Ishikawa (cell line): Measurements from ENCODE around the gene MT1E.

Experiments
- CEBPB ChIP-seq: IDR thresholded peaks from 2 replicates; pipeline ENCODE4 v1.6.1; 2012
- CREB1 ChIP-seq: IDR thresholded peaks from 2 replicates; pipeline ENCODE4 v1.6.1; 2012; ENCODE audit warnings: low read depth
- EGR1 ChIP-seq: IDR thresholded peaks from 2 replicates; pipeline ENCODE4 v1.6.1; 2012
- EP300 ChIP-seq: IDR thresholded peaks from 2 replicates; pipeline ENCODE4 v1.6.1; 2012; ENCODE audit warnings: borderline replicate concordance
- FOXM1 ChIP-seq: IDR thresholded peaks from 2 replicates; pipeline ENCODE4 v1.6.1; 2012; ENCODE audit warnings: low read depth, borderline replicate concordance
- NFIC ChIP-seq: IDR thresholded peaks from 2 replicates; pipeline ENCODE4 v1.6.1; 2012
- RAD21 ChIP-seq: IDR thresholded peaks from 2 replicates; pipeline ENCODE4 v1.6.1; 2012; ENCODE audit warnings: low read depth
- REST ChIP-seq: IDR thresholded peaks from 2 replicates; pipeline ENCODE4 v1.6.1; 2012; ENCODE audit warnings: low read depth, mild to moderate bottlenecking
- TAF1 ChIP-seq: IDR thresholded peaks from 2 replicates; pipeline ENCODE4 v1.6.1; 2012; ENCODE audit warnings: low read depth, mild to moderate bottlenecking
- TCF12 ChIP-seq: IDR thresholded peaks from 2 replicates; pipeline ENCODE4 v1.6.1; 2012; ENCODE audit warnings: low read depth
- TEAD4 ChIP-seq: IDR thresholded peaks from 2 replicates; pipeline ENCODE4 v1.6.1; 2012
- USF1 ChIP-seq: IDR thresholded peaks from 2 replicates; pipeline ENCODE4 v1.6.1; 2012
- YY1 ChIP-seq: IDR thresholded peaks from 2 replicates; pipeline ENCODE4 v1.6.1; 2012; ENCODE audit warnings: low read depth
- ZBTB7A ChIP-seq: IDR thresholded peaks from 2 replicates; pipeline ENCODE4 v1.6.1; 2012; ENCODE audit warnings: low read depth
- TF ChIP-seq, protein P1 (sequence below): IDR thresholded peaks from 2 replicates; pipeline ENCODE4 v1.6.1; 2012

The MT1E gene

DNA sequence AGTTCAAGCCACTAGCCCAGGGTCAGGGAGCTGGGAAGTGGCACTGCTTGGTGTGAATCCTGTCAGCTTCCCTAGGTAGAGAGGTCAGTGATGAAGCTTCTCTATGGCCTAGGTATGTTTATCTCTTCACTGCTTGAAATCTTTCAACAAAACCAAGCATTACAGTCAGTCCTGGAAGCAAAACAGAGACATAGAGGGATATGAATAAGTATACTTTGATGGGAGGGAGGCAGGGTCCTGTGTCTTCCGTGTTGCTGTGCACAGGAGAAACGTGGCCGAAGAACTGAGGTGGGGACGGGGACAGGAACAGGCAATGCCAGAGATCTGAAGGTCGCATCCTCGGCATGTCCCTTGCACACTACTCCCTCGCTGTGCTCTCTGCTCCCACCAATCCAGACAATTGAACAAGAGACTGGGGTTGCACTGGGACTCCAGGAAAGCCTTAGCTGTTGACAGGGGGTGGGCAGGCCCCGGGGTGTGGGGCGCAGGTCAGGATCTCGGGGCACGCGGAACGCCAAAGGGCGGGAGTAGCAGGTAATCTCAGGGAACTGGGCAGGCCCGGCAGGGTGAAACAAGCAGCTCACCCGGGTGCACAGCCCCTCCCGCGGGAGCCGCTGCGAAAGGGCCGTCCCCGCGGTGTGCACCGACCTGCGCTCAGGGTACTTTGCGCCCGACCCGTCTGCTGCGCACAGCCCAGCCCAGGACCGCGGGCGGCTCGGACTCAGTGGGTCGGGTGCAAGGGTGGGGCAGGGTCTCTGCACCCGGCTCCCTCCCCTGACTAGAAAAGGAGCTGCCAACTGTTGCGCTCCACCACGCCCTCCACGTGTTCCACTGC lies 43.6 kb downstream of the MT1E start, which contains the start of gene MT1H:
Gene MT1H (plus strand): TSS at position 810 of the 835 bp plus-strand sequence. CDS start 71 bp downstream, outside the sequence.
- TF ChIP-seq CREB1 = no peak
- TF ChIP-seq TAF1 = no peak
- TF ChIP-seq REST = no peak
- TF ChIP-seq, protein P1, sequence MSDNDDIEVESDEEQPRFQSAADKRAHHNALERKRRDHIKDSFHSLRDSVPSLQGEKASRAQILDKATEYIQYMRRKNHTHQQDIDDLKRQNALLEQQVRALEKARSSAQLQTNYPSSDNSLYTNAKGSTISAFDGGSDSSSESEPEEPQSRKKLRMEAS = no peak
- TF ChIP-seq USF1 = no peak
- no peak for TF ChIP-seq TEAD4
- TF ChIP-seq YY1 = no peak
- TF ChIP-seq EP300 = no peak
- no peak for TF ChIP-seq NFIC
- TF ChIP-seq RAD21 = no peak
- no peak for TF ChIP-seq ZBTB7A
- no peak for TF ChIP-seq EGR1
- no peak for TF ChIP-seq TCF12
- no peak for TF ChIP-seq FOXM1
- no peak for TF ChIP-seq CEBPB

DNA sequence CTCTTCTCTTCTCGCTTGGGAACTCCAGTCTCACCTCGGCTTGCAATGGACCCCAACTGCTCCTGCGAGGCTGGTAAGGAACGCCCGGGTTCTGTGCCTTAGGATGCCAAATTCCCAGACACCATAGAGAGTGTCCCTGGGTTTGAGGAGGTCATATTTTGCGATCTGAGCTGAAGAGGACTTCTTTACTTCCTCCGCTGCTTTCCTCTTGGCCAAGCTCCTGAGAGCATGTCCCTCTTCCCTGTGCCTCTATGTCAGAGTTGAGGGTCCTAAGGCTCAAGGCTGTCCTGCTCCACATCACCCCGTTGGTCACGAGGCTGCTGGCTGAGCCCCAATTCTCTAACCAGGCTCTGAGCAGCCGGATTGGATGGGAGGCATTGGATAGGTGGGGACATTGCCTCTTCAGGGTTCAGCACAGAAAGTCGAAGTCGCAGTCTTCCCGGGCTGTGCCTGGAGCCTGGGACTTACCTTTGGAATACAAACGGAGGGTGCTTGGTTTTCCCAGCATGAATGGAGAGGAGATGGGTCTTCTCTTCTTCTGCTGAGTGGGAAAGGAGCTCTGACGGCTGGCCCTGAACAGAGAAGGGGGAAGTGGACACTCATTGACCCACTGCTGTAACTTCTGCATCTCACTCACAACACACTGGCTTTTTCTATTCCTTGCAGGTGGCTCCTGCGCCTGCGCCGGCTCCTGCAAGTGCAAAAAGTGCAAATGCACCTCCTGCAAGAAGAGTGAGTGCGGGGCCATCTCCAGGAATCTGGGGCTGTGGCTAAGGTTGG lies 44.4 kb downstream of the MT1E start:
- no peak for TF ChIP-seq NFIC
- TF ChIP-seq TCF12 = no peak

- no peak for TF ChIP-seq CEBPB
- no peak for TF ChIP-seq RAD21
- TF ChIP-seq EP300 = no peak
- no peak for TF ChIP-seq CREB1
- TF ChIP-seq, protein P1 = no peak
- no peak for TF ChIP-seq FOXM1
- no peak for TF ChIP-seq EGR1
- no peak for TF ChIP-seq TEAD4
- no peak for TF ChIP-seq YY1
- no peak for TF ChIP-seq USF1
- TF ChIP-seq TAF1 = no peak
- no peak for TF ChIP-seq ZBTB7A
- no peak for TF ChIP-seq REST
- TF ChIP-seq TCF12 = no peak
- no peak for TF ChIP-seq NFIC
Observed at GRCh38 chr16:56670620-56670934, 45.0 kb downstream of the MT1E start.

DNA sequence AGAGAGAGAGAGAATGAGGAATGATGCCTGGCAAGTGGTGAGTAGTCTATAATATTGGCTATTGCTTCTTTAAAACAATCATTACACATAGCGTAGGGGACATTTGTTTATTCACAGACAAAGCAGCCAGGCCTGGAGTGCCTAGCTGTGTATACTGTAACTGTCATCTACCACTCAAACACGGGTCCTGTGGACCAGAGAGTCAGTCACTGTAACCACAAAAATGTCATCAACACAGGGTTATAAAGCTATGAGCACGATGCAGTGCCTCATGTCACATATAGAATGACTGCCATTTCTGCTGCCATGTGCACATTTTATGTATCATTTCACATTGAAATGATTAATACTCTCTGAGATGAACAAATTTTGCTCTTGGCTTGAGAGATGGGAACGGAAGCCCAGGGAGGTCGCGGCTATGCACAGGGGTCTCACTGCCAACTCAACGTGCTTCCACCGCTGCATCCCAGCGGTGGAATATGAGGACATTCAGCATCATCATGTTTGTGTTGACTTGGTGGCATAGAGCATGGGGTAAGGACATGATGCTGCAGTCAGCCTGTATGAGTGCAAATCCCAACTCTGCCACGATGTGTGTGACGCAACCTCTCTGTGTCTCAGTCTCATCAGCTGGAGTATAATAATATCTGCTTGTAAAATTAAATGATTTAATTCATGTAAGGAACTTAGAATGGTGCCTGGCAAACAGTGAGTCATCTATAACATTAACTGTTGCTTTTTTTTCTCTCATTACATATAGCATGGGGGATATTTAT lies 47.4 kb downstream of the MT1E start:
- TF ChIP-seq TAF1 = no peak
- TF ChIP-seq ZBTB7A = no peak
- no peak for TF ChIP-seq YY1
- no peak for TF ChIP-seq USF1
- no peak for TF ChIP-seq REST
- no peak for TF ChIP-seq EP300
- TF ChIP-seq, protein P1 = no peak
- TF ChIP-seq RAD21 = no peak
- no peak for TF ChIP-seq TCF12
- no peak for TF ChIP-seq CEBPB
- no peak for TF ChIP-seq FOXM1
- no peak for TF ChIP-seq NFIC
- TF ChIP-seq CREB1 = no peak
- TF ChIP-seq TEAD4 = no peak
- TF ChIP-seq EGR1 = no peak
